Hepatocyte (in vitro differentiated cells): ENCODE results near the gene RALBP1.

ENCODE experiments used
- EZH2 ChIP-seq: fragments of 200-600 bp; sonication (generic); IDR thresholded peaks from 2 replicates; pipeline ENCODE4 v1.6.1; 2016; ENCODE audit warnings: antibody characterized with exemption, mild to moderate bottlenecking, borderline replicate concordance
- TF ChIP-seq, protein P1 (sequence below): fragments of 200-600 bp; sonication (generic); IDR thresholded peaks from 2 replicates; pipeline ENCODE4 v1.5.1; 2016; ENCODE audit warnings: antibody characterized with exemption, mild to moderate bottlenecking; ENCODE audit not compliant: poor library complexity

DNA sequence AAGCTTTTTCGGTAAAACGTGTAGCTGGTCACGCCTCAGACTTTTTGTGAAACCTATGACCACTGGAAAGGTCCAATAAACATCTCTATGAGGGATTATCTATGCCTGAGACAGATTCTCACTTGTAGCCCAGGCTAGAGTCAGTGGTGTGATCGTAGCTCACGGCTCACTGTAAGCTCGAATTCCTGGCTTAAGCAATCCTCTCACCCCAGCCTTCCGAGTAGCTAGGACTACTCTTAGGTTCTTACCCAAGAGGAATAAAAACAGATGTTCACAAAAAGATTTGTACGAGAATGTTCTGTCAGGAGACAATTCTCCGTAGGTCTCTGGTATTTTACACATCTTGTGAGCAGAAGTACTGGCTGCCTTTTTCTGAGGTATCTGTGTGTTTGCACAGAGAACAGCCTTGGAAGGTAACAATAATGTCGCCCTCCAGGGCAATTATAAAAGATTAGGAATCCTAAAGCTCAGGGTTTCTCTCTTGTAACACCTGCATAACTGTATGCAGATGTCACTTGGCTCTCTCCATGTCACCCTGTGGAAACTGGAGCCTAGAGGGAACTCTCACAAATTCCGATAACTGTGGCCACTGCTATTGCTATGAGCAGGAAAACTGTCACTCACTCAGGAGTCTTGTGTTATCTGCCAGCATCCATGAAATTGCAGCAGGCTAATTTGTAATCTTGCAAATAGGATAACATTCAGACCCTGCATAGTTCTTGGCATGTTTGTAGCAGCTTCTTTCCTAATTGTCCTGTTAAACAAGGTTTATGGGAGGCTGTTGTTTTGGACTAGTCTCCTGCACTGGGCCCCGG lies 25.5 kb upstream of the RALBP1 start:
- TF ChIP-seq, protein P1, sequence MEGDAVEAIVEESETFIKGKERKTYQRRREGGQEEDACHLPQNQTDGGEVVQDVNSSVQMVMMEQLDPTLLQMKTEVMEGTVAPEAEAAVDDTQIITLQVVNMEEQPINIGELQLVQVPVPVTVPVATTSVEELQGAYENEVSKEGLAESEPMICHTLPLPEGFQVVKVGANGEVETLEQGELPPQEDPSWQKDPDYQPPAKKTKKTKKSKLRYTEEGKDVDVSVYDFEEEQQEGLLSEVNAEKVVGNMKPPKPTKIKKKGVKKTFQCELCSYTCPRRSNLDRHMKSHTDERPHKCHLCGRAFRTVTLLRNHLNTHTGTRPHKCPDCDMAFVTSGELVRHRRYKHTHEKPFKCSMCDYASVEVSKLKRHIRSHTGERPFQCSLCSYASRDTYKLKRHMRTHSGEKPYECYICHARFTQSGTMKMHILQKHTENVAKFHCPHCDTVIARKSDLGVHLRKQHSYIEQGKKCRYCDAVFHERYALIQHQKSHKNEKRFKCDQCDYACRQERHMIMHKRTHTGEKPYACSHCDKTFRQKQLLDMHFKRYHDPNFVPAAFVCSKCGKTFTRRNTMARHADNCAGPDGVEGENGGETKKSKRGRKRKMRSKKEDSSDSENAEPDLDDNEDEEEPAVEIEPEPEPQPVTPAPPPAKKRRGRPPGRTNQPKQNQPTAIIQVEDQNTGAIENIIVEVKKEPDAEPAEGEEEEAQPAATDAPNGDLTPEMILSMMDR: no peak
- no peak for TF ChIP-seq EZH2
